Measurements from ENCODE around the gene FST. TPM values are rescaled to one million over a fixed set of nuclear protein-coding genes. Genes with fewer than 3 reads are reported as not detected.
A peak's percentile ranks its signal among the peaks of the same experiment; 100 is the strongest.

FST gene
- total and polyA plus RNA-seq, 2 of the 13 experiments (the other 11 are each of a cell fraction or from before 2014, with no cell fraction given), result 38.6 to 136 TPM

- TF ChIP-seq TBX2 (CRISPR knock-in tag; IDR thresholded peaks at IDR 0.05; ENCODE audit: borderline replicate concordance) (peak; percentile 80), ZNF10 (CRISPR knock-in tag; IDR thresholded peaks at IDR 0.05; ENCODE audit: borderline replicate concordance, low read depth) (no peak), SRF (IDR thresholded peaks at IDR 0.05; ENCODE audit: low read depth, low read length) (no peak), PAXIP1 (CRISPR knock-in tag; conservative IDR thresholded peaks at IDR 0.05) (peak; percentile 90), ZNF350 (CRISPR knock-in tag; IDR thresholded peaks at IDR 0.05; ENCODE audit: borderline replicate concordance, low read depth) (peak; percentile 33; the same call in 1 of the 2 replicates), TEAD3 (CRISPR knock-in tag; optimal IDR thresholded peaks at IDR 0.05; ENCODE audit: borderline replicate concordance) (peak; percentile 40), MLLT10 (CRISPR knock-in tag; IDR thresholded peaks at IDR 0.05) (no peak), TAF1 (CRISPR knock-in tag; IDR thresholded peaks at IDR 0.05) (no peak), ZNF619 (CRISPR knock-in tag; IDR thresholded peaks at IDR 0.05) (0 out of 2 replicates have a peak, but pooled peaks have one; percentile 29), DZIP1 (CRISPR knock-in tag; IDR thresholded peaks at IDR 0.05) (no peak), ZNF501 (CRISPR knock-in tag; IDR thresholded peaks at IDR 0.05) (no peak), SETDB1 (CRISPR knock-in tag; IDR thresholded peaks at IDR 0.05; ENCODE audit: borderline replicate concordance) (no peak), HHEX (CRISPR knock-in tag; IDR thresholded peaks at IDR 0.05) (peak; percentile 39; the same call in 1 of the 2 replicates), ZSCAN29 (CRISPR knock-in tag; conservative IDR thresholded peaks at IDR 0.05) (no peak), NFIB (CRISPR knock-in tag; IDR thresholded peaks at IDR 0.05; ENCODE audit: borderline replicate concordance) (no peak)
- TF ChIP-seq, protein P1, sequence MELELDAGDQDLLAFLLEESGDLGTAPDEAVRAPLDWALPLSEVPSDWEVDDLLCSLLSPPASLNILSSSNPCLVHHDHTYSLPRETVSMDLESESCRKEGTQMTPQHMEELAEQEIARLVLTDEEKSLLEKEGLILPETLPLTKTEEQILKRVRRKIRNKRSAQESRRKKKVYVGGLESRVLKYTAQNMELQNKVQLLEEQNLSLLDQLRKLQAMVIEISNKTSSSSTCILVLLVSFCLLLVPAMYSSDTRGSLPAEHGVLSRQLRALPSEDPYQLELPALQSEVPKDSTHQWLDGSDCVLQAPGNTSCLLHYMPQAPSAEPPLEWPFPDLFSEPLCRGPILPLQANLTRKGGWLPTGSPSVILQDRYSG (CRISPR knock-in tag; IDR thresholded peaks at IDR 0.05), result no peak
- TF ChIP-seq, protein P2, sequence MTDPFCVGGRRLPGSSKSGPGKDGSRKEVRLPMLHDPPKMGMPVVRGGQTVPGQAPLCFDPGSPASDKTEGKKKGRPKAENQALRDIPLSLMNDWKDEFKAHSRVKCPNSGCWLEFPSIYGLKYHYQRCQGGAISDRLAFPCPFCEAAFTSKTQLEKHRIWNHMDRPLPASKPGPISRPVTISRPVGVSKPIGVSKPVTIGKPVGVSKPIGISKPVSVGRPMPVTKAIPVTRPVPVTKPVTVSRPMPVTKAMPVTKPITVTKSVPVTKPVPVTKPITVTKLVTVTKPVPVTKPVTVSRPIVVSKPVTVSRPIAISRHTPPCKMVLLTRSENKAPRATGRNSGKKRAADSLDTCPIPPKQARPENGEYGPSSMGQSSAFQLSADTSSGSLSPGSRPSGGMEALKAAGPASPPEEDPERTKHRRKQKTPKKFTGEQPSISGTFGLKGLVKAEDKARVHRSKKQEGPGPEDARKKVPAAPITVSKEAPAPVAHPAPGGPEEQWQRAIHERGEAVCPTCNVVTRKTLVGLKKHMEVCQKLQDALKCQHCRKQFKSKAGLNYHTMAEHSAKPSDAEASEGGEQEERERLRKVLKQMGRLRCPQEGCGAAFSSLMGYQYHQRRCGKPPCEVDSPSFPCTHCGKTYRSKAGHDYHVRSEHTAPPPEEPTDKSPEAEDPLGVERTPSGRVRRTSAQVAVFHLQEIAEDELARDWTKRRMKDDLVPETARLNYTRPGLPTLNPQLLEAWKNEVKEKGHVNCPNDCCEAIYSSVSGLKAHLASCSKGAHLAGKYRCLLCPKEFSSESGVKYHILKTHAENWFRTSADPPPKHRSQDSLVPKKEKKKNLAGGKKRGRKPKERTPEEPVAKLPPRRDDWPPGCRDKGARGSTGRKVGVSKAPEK (CRISPR knock-in tag; IDR thresholded peaks at IDR 0.05; ENCODE audit: borderline replicate concordance), result no peak
- TF ChIP-seq, protein P3, sequence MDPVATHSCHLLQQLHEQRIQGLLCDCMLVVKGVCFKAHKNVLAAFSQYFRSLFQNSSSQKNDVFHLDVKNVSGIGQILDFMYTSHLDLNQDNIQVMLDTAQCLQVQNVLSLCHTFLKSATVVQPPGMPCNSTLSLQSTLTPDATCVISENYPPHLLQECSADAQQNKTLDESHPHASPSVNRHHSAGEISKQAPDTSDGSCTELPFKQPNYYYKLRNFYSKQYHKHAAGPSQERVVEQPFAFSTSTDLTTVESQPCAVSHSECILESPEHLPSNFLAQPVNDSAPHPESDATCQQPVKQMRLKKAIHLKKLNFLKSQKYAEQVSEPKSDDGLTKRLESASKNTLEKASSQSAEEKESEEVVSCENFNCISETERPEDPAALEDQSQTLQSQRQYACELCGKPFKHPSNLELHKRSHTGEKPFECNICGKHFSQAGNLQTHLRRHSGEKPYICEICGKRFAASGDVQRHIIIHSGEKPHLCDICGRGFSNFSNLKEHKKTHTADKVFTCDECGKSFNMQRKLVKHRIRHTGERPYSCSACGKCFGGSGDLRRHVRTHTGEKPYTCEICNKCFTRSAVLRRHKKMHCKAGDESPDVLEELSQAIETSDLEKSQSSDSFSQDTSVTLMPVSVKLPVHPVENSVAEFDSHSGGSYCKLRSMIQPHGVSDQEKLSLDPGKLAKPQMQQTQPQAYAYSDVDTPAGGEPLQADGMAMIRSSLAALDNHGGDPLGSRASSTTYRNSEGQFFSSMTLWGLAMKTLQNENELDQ (CRISPR knock-in tag; IDR thresholded peaks at IDR 0.05; ENCODE audit: borderline replicate concordance), result no peak
Measured at GRCh38 chr5:53464722-53465121, 15.7 kb upstream of the FST start (continued).

Measured in HepG2 (cell line).